Measurements from ENCODE around the gene MSH3.

MSH3 gene

DNA sequence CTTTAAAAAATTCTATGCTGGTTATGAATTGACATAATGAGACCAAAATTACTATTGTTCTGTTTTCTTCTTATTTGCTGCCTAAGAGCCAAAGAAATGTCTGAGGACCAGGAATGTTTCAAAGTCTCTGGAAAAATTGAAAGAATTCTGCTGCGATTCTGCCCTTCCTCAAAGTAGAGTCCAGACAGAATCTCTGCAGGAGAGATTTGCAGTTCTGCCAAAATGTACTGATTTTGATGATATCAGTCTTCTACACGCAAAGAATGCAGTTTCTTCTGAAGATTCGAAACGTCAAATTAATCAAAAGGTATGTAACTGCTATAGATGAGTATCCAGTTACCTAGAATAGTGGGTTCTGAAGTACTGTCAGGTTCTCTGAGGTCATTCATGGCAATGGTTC lies 10.6 kb downstream of the MSH3 start:
- no peak for DNase-seq (ENCODE audit: low read depth)
- no peak overlapping the region for H3K4me3 ChIP-seq (ENCODE audit: low read depth, low read length)
- TF ChIP-seq, protein P1, sequence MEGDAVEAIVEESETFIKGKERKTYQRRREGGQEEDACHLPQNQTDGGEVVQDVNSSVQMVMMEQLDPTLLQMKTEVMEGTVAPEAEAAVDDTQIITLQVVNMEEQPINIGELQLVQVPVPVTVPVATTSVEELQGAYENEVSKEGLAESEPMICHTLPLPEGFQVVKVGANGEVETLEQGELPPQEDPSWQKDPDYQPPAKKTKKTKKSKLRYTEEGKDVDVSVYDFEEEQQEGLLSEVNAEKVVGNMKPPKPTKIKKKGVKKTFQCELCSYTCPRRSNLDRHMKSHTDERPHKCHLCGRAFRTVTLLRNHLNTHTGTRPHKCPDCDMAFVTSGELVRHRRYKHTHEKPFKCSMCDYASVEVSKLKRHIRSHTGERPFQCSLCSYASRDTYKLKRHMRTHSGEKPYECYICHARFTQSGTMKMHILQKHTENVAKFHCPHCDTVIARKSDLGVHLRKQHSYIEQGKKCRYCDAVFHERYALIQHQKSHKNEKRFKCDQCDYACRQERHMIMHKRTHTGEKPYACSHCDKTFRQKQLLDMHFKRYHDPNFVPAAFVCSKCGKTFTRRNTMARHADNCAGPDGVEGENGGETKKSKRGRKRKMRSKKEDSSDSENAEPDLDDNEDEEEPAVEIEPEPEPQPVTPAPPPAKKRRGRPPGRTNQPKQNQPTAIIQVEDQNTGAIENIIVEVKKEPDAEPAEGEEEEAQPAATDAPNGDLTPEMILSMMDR (IDR thresholded peaks at IDR 0.05; ENCODE audit: control insufficient read depth, extremely low read depth, insufficient read depth), result no peak

DNA sequence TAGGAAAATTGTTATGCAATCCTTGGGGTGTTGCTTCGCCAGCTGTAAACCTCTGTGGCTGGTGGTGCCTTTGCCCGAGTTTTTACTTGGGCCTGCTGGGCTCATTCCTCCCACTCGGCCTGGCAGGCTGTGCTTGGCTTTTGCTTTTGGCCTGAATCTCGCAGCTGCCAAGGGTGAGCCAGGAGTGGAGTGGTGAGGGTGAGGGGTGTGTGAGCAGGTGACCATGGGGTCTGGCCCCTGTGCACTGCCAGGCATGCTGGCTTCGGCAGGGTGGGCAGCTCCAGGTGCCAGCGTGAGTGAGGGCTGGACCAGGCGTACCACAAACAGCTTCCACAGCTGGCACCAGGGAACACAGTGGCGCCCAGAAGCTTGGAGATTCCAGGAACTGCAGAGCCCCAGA lies 12.9 kb downstream of the MSH3 start:
- DNase-seq (ENCODE audit: low read depth), result no peak
- no peak overlapping the region for H3K4me3 ChIP-seq (ENCODE audit: low read depth, low read length)
- TF ChIP-seq, protein P1 (IDR thresholded peaks at IDR 0.05; ENCODE audit: control insufficient read depth, extremely low read depth, insufficient read depth), result no peak

DNA sequence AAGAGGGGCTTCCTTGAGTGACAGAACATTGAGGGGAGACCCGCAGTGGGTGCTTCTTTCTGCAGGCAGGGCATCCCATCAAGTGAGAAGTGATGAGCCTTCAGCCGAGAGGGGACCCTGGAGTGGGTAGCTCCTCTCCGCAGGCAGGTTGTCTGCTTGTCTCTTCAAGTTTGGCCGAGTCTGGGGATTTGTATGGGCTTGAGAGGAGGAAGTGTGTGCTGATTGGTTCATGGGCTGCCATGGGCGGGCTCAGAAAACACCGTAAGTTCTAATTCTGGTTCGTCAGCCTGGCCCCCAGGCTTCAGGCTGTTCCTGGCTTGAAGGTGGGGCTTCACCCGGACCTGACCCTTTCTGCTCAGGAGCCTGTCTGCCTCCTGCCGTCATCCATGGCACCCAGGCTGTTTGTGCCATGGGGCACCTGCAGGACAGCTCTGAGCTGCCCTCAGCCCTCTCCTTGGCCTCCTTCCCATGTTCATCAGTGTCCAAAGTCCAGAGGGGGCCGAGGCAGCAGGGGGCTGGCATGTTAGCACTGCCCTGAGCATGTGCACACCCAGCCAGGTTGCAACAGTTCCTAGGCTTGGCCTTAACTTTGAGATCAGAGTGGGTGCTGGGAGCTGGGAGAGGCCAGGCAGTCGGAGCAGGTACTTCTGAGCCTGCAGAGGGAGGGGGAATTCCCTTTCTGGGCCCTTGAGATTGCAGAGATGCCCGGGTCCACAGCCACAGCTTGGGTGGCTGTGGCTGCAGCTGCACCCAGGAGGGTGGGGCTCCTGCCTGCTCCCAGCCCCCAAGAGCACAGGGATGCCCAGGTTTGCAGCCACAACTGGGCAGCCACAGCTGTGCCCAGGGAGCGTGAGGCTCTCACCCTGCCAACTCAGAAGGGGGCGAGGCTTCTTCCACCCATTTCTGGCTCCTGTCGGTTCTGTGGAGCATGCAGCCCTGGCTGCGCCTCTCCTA lies 13.8 kb downstream of the MSH3 start:
- DNase-seq (ENCODE audit: low read depth), result no peak
- no peak overlapping the region for H3K4me3 ChIP-seq (ENCODE audit: low read depth, low read length)
- TF ChIP-seq, protein P1 (IDR thresholded peaks at IDR 0.05; ENCODE audit: control insufficient read depth, extremely low read depth, insufficient read depth), result no peak

DNA sequence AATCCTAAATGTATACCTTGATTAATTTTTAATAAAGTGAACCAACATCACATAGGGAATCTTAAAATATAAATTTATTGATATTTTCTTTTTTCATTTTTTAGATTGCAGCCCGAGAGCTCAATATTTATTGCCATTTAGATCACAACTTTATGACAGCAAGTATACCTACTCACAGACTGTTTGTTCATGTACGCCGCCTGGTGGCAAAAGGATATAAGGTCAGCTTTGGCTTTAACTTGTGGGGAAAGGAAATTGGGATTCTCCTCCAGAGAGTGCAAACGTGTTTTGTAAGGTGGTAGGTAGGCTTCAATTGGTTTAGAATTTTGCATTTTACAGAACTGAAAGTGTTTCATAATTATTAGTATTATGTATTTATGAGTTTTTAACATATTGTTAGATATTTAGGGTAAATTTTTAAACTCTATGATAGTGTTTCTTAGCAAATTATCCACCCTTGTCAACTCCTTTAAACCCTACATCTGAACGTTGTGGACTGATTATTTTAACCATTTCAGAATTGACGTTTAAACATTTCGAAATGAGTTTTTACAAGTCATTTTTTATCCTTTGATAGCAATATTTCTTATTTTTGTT lies 17.8 kb downstream of the MSH3 start:
- H3K4me3 ChIP-seq (ENCODE audit: low read depth, low read length), result no peak overlapping the region
- TF ChIP-seq, protein P1 (IDR thresholded peaks at IDR 0.05; ENCODE audit: control insufficient read depth, extremely low read depth, insufficient read depth), result peak; percentile 85
- DNase-seq (ENCODE audit: low read depth), result peak; percentile 55

DNA sequence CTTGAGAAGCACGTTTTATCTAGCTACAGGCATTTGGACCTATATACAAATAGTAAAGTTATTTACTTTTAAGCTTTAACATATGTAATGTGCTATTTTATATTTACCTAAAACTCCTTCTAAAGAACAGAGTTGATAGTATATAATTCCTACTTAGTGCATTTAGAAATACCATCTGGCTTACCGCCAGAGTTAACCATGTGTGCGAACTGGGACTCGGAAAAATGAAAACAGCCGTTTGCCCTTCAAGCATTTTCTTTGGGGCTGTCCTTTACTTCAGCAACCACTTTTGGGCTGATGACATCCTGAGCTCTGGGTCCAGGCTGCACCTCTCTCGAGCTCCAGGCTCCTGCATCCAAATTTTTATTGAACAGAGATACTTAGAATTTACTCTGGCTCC lies 22.3 kb downstream of the MSH3 start:
- no peak overlapping the region for H3K4me3 ChIP-seq (ENCODE audit: low read depth, low read length)
- DNase-seq (ENCODE audit: low read depth), result no peak
- TF ChIP-seq, protein P1 (IDR thresholded peaks at IDR 0.05; ENCODE audit: control insufficient read depth, extremely low read depth, insufficient read depth), result no peak

DNA sequence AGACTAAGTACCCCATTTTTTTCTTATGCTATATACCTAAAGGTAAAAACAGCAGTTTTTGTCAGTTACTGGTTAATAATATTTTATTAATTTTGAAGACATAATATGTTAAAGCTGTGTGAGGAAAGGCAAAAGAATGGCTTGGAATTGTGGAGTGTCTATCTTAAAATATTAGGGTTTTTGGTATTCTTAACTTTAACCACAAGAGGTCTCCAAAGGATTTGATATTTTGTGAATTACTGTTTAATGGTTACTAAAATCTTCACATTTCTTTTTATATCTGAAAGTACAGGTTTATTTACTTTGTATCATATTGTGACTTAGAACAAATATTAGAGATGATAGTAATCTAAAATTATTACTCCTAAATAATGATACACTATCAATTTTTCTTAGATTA lies 32.3 kb downstream of the MSH3 start:
- DNase-seq (ENCODE audit: low read depth), result no peak
- H3K4me3 ChIP-seq (ENCODE audit: low read depth, low read length), result no peak overlapping the region
- TF ChIP-seq, protein P1 (IDR thresholded peaks at IDR 0.05; ENCODE audit: control insufficient read depth, extremely low read depth, insufficient read depth), result peak; percentile 41

All from LNCaP clone FGC (cell line).